Heart right ventricle (tissue), 16 donors: ENCODE data around the gene NEK6. TPM values are rescaled to one million over a fixed set of nuclear protein-coding genes. Genes with fewer than 3 reads are reported as not detected.

Experiments
- ATAC-seq, 8 donors: fragments of 200-7000 bp; cut with Tn5 transposase; one replicate each; pipeline ENCODE4 v1.9.1; 2020; ENCODE audit warnings: mild to moderate bottlenecking in 8 of 8, moderate library complexity in 8 of 8, moderate number of reproducible peaks in 1 of 8
- DNase-seq, 2 donors: peaks; one replicate each; pipeline ENCODE4 v3.0.0-alpha.2; 2020
- H3K27ac ChIP-seq, 10 donors: fragments of 200-600 bp; sonication (generic) in 2 of 10; one replicate each; pipeline versions ENCODE4 v1.5.0 to v1.8.0; 2020 to 2022; ENCODE audit warnings: mild to moderate bottlenecking in 3 of 10
- H3K27me3 ChIP-seq, 7 donors: fragments of 200-600 bp; one replicate each; pipeline ENCODE4 v1.8.0; 2021 to 2022; ENCODE audit warnings: mild to moderate bottlenecking in 2 of 7
- H3K36me3 ChIP-seq, 9 donors: fragments of 200-600 bp; sonication (generic) in 1 of 9; one replicate each; pipeline versions ENCODE4 v1.5.0 to v1.8.0; 2020 to 2022; ENCODE audit warnings: mild to moderate bottlenecking in 2 of 9
- H3K4me1 ChIP-seq, 9 donors: fragments of 200-600 bp; sonication (generic) in 1 of 9; one replicate each; pipeline versions ENCODE4 v1.5.0 to v1.8.0; 2020 to 2022; ENCODE audit warnings: mild to moderate bottlenecking in 4 of 9
- H3K4me3 ChIP-seq, 10 donors: fragments of 200-600 bp; sonication (generic) in 2 of 10; one replicate each; pipeline versions ENCODE4 v1.5.0 to v1.8.0; 2020 to 2022; ENCODE audit warnings: mild to moderate bottlenecking in 7 of 10, moderate library complexity in 2 of 10
- H3K9me3 ChIP-seq, 11 donors: fragments of 200-600 bp in 10 of 11; sonication (generic) in 2 of 11; one replicate each; pipeline versions ENCODE4 v1.5.0 to v1.8.0; 2013 to 2022; ENCODE audit warnings: mild to moderate bottlenecking in 2 of 11, control low read depth in 1 of 11, moderate library complexity in 1 of 11
- CTCF ChIP-seq, 9 donors: fragments of 200-600 bp; sonication (generic) in 2 of 9; IDR thresholded peaks; one replicate each; pipeline versions ENCODE4 v1.5.0 to v1.8.0; 2021 to 2022; ENCODE audit warnings: antibody characterized with exemption in 9 of 9, mild to moderate bottlenecking in 5 of 9, moderate library complexity in 1 of 9
- WGBS, 2 donors: extraction: QIAGEN DNeasy Blood & Tissue Kit; methylation state at CpG; one replicate each; pipeline ENCODE4 v1.1.7; 2013; ENCODE audit warnings: inconsistent platforms in 1 of 2; 5-methylcytosine and 5-hydroxymethylcytosine counted together
- intact Hi-C, 10 donors: fragments of 100-400 bp; cut with DNase I; formaldehyde crosslinking; loops; one replicate each; pipeline versions ENCODE4 v1.11.1 to v1.14.2; 2022
- polyA plus RNA-seq, 2 donors: library from polyadenylated mRNA; stranded (reverse); fragments of 200-250 nt; gene quantifications; one replicate each; pipeline ENCODE4 v1.2.3, GENCODE V29; 2013
- total RNA-seq, 10 donors: library from RNA; stranded (reverse); fragmentation: NEBNext Ultra II Directional in 3 of 10; extraction: Animal tissue kit (Norgen Biotek cat#: 25700) in 3 of 10; gene quantifications; one replicate each; pipeline versions ENCODE4 v1.2.1 to v1.2.4, GENCODE V29; 2021 to 2023
- donor health status: Arrhythmogenic right ventricular cardiomyopathy.
- donor health status: ischemic (EF 13 %, LVEDD 7.1; RV severe dilation, severe dysfunction).
- donor health status: healthy with polysubstance abuse.
- donor health status: DM: no; HTN: yes; CAD: no.
- donor health status: DM: no; HTN: no; CAD: no.
- donor health status: ischemic (EF 25% LVEDD 6.9; RV normal size, moderate dysfunction).
- donor health status: ischemic (EF 25% LVEDD 5.7; RV mildly dilated, moderate dysfunction).
- donor health status: healthy.
- donor health status: DM: yes; HTN: yes; CAD: no.
- donor health status: Ischemic cardiomyopathy.
- donor health status: ischemic (EF 35%, LVEDD 5.7; RV mildly dilated, moderate dysfunction).
- donor health status: nonischemic (EF 11% LVEDD 7.7; RV severe dilation, severe dysfunction).
- donor health status: DM: yes; HTN: yes; CAD: no.
- donor health status: PGD.
- donor health status: ischemic (EF 29% LVEDD 5.4; RV normal size, mild dysfunction).
- donor health status: nonischemic (EF 23%, LVEDD 6.1; RV moderate dilation, normal function).

The NEK6 gene
- total and polyA plus RNA-seq, 12 donors = 1.9 to 22.4 (median 7.5) TPM

- H3K9me3 ChIP-seq = no peaks in the 10 kb centered on the region
- 52 to 56% methylated on average over 15 of the region's 15 CpGs for WGBS, 2 donors
- intact Hi-C loops = loop anchor here in 3 of 10 donors (10.0 kb wide), 1 partner anchor 275 kb away; no protein-coding TSS in a partner anchor
- TF ChIP-seq CTCF (IDR thresholded peaks at IDR 0.05) = no peak
- ATAC-seq = peak in 6 of 8 donors; percentile 10 to 45 (median 28)
- no peak overlapping the region for H3K4me3 ChIP-seq
- no peaks in the 10 kb centered on the region for H3K27me3 ChIP-seq
- peaks cover 0 to 74% (median 30%) of the 10 kb centered on the region in 9 donors for H3K36me3 ChIP-seq
- peaks cover 0 to 34% (median 18%) of the 10 kb centered on the region in 9 donors for H3K4me1 ChIP-seq
- no peak for DNase-seq
- peak overlapping the region in 5 of 10 donors; percentile 8 to 53 (median 51) for H3K27ac ChIP-seq
Measured at GRCh38 chr9:124399968-124400940, 142.5 kb downstream of the NEK6 start.

Other genes starting within 250 kb of the NEK6 start
- gene LHX2, start 246.2 kb upstream of the NEK6 start, total RNA-seq = under 1 TPM in 3 of 10 donors, not detected in 7; 0.19 to 0.42 (median 0.41) TPM
- under 1 TPM; 0.23 to 0.37 TPM for gene LHX2, start 246.2 kb upstream of the NEK6 start, polyA plus RNA-seq
- gene PSMB7, start 157.5 kb downstream of the NEK6 start, total RNA-seq = 100 to 1,000 TPM; 148 to 182 (median 162) TPM
- gene PSMB7, start 157.5 kb downstream of the NEK6 start, polyA plus RNA-seq = 100 to 1,000 TPM; 252 to 308 TPM
- under 1 TPM in 1 of 10 donors, not detected in 9; 0.68 TPM for gene ADGRD2, start 192.5 kb downstream of the NEK6 start, total RNA-seq
- under 1 TPM in 1 of 2 donors, not detected in 1; 0.03 TPM for gene ADGRD2, start 192.5 kb downstream of the NEK6 start, polyA plus RNA-seq
- not detected for gene NR5A1, start 249.4 kb downstream of the NEK6 start, total RNA-seq
- under 1 TPM; 0.01 to 0.15 TPM for gene NR5A1, start 249.4 kb downstream of the NEK6 start, polyA plus RNA-seq